MM.1S (cell line): ENCODE data around the gene TTBK1.

Experiments
- CTCF ChIP-seq: fragments of 300-600 bp; sonication (generic); IDR thresholded peaks from 2 replicates; pipeline ENCODE4 v1.5.1; 2016; ENCODE audit warnings: antibody characterized with exemption, low read length, mixed read lengths
- EZH2 ChIP-seq: fragments of 300-600 bp; sonication (generic); optimal IDR thresholded peaks from 2 replicates; pipeline ENCODE3; 2017; ENCODE audit warnings: low read depth, mild to moderate bottlenecking, antibody characterized with exemption, low read length, mixed read lengths
- EZH2phosphoT487 ChIP-seq: fragments of 300-600 bp; sonication (generic); IDR thresholded peaks from 2 replicates; pipeline ENCODE4 v1.6.1; 2018; ENCODE audit warnings: antibody characterized with exemption, low read length

GRCh38 chr6:43231735-43232450 is 11.4 kb upstream of the TTBK1 start:
- TF ChIP-seq CTCF = no peak
- no peak for TF ChIP-seq EZH2
- no peak for TF ChIP-seq EZH2phosphoT487
